ENCODE results near the gene PPP6C.

PPP6C gene

GRCh38 chr9:125153712-125154367 lies 35.8 kb downstream of the PPP6C start:
- Histone ChIP-seq H3K4me3 (ENCODE audit: low read length) (no peak overlapping the region), H3K36me3 (ENCODE audit: insufficient read depth, low read length) (peaks cover 31% of the 10 kb centered on the region), H3K27me3 (ENCODE audit: control insufficient read depth, insufficient read depth, low read length) (no peaks in the 10 kb centered on the region), H3K9me3 (replicated peaks; ENCODE audit: low read length) (no peaks in the 10 kb centered on the region), H3K4me2 (ENCODE audit: low read length) (no peak overlapping the region), H3K9ac (ENCODE audit: low read depth, low read length) (no peak overlapping the region), H3K4me1 (ENCODE audit: control insufficient read depth, insufficient read depth, low read length) (no peaks in the 10 kb centered on the region)

DNA sequence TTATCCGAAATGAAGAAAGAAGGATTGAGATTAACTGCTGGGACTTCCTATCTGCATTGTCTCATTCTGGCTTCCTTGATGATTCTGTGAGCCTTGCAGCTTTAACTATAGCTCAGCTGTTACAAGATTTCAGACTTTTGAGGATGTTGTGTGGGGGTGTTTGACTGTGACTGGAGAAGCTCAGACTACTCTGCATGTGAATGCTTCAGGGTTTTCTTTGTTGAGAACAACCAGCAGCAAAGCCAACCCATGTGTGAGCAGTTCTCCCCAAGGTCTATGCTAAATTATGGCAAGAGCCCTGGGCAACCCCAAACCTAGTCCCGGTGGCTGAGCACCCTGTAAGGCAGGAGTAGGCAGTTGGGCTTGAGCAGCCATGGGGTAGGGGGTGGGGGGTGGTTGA lies 37.9 kb downstream of the PPP6C start:
- Histone ChIP-seq H3K36me3 (ENCODE audit: insufficient read depth, low read length) (peaks cover 27% of the 10 kb centered on the region), H3K4me2 (ENCODE audit: low read length) (no peak overlapping the region)

GRCh38 chr9:125150349-125151245 lies 39.0 kb downstream of the PPP6C start:
- no peaks in the 10 kb centered on the region for H3K9me3 ChIP-seq (replicated peaks; ENCODE audit: low read length)
- H3K4me3 ChIP-seq (ENCODE audit: low read length): no peak overlapping the region
- H3K4me2 ChIP-seq (ENCODE audit: low read length): no peak overlapping the region
- no peaks in the 10 kb centered on the region for H3K27me3 ChIP-seq (ENCODE audit: control insufficient read depth, insufficient read depth, low read length)
- H3K36me3 ChIP-seq (ENCODE audit: insufficient read depth, low read length): peaks cover 27% of the 10 kb centered on the region
- no peaks in the 10 kb centered on the region for H3K4me1 ChIP-seq (ENCODE audit: control insufficient read depth, insufficient read depth, low read length)
- no peak overlapping the region for H3K9ac ChIP-seq (ENCODE audit: low read depth, low read length)

More for the DNA sequence above, 37.9 kb downstream of the PPP6C start:
- Histone ChIP-seq H3K4me3 (ENCODE audit: low read length) (no peak overlapping the region), H3K9me3 (replicated peaks; ENCODE audit: low read length) (no peaks in the 10 kb centered on the region), H3K4me1 (ENCODE audit: control insufficient read depth, insufficient read depth, low read length) (no peaks in the 10 kb centered on the region), H3K9ac (ENCODE audit: low read depth, low read length) (no peak overlapping the region), H3K27me3 (ENCODE audit: control insufficient read depth, insufficient read depth, low read length) (no peaks in the 10 kb centered on the region)

DNA sequence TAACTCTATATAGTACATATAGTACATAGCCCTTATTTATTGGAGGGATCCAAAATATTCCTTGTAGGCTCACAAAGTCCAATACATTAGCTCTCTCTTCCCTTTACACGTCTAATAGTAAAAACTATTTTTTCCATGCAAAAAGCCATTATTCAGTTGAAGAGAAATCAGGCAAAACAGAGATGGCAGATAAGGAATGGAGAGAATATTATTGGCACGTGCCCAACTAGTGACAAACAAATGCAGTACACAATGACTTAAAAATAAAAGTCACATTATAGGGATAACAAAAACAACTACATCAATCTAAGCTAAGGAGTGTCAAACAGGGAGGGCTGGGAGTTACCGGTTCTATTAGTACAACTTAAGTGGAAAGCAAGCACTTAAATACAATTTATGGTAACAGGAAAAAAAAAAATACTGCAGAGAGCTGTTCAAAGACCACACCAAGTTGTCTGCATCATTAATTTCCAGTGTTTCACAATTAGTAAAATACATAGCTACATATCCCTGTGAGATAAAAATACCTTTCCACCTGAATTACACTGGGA lies 42.1 kb downstream of the PPP6C start:
- H3K4me3 ChIP-seq (ENCODE audit: low read length): no peak overlapping the region
- no peaks in the 10 kb centered on the region for H3K9me3 ChIP-seq (replicated peaks; ENCODE audit: low read length)
- peaks cover 5% of the 10 kb centered on the region for H3K4me1 ChIP-seq (ENCODE audit: control insufficient read depth, insufficient read depth, low read length)
- H3K4me2 ChIP-seq (ENCODE audit: low read length): no peak overlapping the region
- no peak overlapping the region for H3K9ac ChIP-seq (ENCODE audit: low read depth, low read length)
- H3K27me3 ChIP-seq (ENCODE audit: control insufficient read depth, insufficient read depth, low read length): no peaks in the 10 kb centered on the region
- H3K36me3 ChIP-seq (ENCODE audit: insufficient read depth, low read length): peaks cover 20% of the 10 kb centered on the region

- Histone ChIP-seq H3K9ac (ENCODE audit: low read depth, low read length) (no peak overlapping the region), H3K36me3 (ENCODE audit: insufficient read depth, low read length) (peaks cover 15% of the 10 kb centered on the region), H3K4me2 (ENCODE audit: low read length) (no peak overlapping the region), H3K4me1 (ENCODE audit: control insufficient read depth, insufficient read depth, low read length) (peaks cover 9% of the 10 kb centered on the region), H3K4me3 (ENCODE audit: low read length) (no peak overlapping the region), H3K27me3 (ENCODE audit: control insufficient read depth, insufficient read depth, low read length) (no peaks in the 10 kb centered on the region), H3K9me3 (replicated peaks; ENCODE audit: low read length) (no peaks in the 10 kb centered on the region)
These were observed 43.4 kb downstream of the PPP6C start for GRCh38 chr9:125146247-125146646.

GRCh38 chr9:125145425-125145824 lies 44.2 kb downstream of the PPP6C start:
- Histone ChIP-seq H3K36me3 (ENCODE audit: insufficient read depth, low read length) (peaks cover 6% of the 10 kb centered on the region), H3K27me3 (ENCODE audit: control insufficient read depth, insufficient read depth, low read length) (no peaks in the 10 kb centered on the region), H3K4me1 (ENCODE audit: control insufficient read depth, insufficient read depth, low read length) (peaks cover 11% of the 10 kb centered on the region), H3K9ac (ENCODE audit: low read depth, low read length) (no peak overlapping the region), H3K4me2 (ENCODE audit: low read length) (no peak overlapping the region), H3K9me3 (replicated peaks; ENCODE audit: low read length) (no peaks in the 10 kb centered on the region), H3K4me3 (ENCODE audit: low read length) (no peak overlapping the region)

DNA sequence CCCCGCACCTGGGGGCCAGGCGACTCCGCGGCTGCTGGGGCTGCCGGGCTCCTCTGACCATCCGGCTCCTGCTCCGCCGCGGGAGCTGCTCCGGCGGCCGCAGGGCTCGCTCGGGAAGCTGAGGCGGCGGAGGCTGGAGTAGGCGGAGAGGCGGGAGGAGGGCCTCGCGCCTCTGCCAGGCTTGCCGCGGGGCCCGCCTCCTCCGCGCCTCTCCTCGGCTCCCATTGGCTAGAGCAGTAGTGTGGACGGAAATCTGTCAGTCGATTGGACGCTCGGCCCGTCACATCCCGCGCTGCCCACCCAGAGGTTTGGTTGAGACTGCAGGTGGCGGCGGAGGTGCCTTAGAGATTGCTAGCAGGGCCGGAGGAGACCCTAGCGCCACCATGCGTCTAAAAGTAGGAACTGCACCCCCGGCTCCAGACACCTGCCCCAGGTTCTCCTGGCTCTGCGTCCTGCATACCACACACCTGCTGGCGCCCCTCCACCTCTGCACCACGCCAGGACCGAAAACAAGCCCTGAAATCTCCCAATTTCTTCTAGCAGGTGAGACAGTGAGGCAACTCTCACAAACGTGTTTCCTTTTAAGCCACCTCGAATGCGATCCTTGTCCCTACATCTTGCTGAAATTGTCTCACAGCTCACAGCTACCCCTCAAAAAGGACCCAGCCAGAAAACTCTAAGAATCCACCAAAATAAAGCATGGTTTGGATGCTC lies 46.1 kb downstream of the PPP6C start, which contains the start of gene SCAI:
SCAI (minus strand) TSS at position 152 of the 714 bp plus-strand sequence; CDS start at position 61, 91 bp downstream.
- peak within 1 kb of the TSS; percentile 71 for H3K4me3 ChIP-seq (ENCODE audit: low read length)
- peak within 1 kb of the TSS; percentile 97 for H3K4me2 ChIP-seq (ENCODE audit: low read length)
- peaks cover 11% of the 10 kb centered on the region for H3K4me1 ChIP-seq (ENCODE audit: control insufficient read depth, insufficient read depth, low read length)
- no peaks in the 10 kb centered on the region for H3K9me3 ChIP-seq (replicated peaks; ENCODE audit: low read length)
- peak within 1 kb of the TSS; percentile 32 for H3K9ac ChIP-seq (ENCODE audit: low read depth, low read length)
- H3K27me3 ChIP-seq (ENCODE audit: control insufficient read depth, insufficient read depth, low read length): no peaks in the 10 kb centered on the region
- H3K36me3 ChIP-seq (ENCODE audit: insufficient read depth, low read length): no peaks in the 10 kb centered on the region

- peak overlapping the region; percentile 97 for H3K4me2 ChIP-seq (ENCODE audit: low read length)
- H3K9ac ChIP-seq (ENCODE audit: low read depth, low read length): peak overlapping the region; percentile 32
- no peaks in the 10 kb centered on the region for H3K9me3 ChIP-seq (replicated peaks; ENCODE audit: low read length)
- no peaks in the 10 kb centered on the region for H3K36me3 ChIP-seq (ENCODE audit: insufficient read depth, low read length)
- no peaks in the 10 kb centered on the region for H3K27me3 ChIP-seq (ENCODE audit: control insufficient read depth, insufficient read depth, low read length)
- peak overlapping the region; percentile 71 for H3K4me3 ChIP-seq (ENCODE audit: low read length)
- peaks cover 13% of the 10 kb centered on the region for H3K4me1 ChIP-seq (ENCODE audit: control insufficient read depth, insufficient read depth, low read length)
These were observed 46.8 kb downstream of the PPP6C start for GRCh38 chr9:125142560-125143376.

DNA sequence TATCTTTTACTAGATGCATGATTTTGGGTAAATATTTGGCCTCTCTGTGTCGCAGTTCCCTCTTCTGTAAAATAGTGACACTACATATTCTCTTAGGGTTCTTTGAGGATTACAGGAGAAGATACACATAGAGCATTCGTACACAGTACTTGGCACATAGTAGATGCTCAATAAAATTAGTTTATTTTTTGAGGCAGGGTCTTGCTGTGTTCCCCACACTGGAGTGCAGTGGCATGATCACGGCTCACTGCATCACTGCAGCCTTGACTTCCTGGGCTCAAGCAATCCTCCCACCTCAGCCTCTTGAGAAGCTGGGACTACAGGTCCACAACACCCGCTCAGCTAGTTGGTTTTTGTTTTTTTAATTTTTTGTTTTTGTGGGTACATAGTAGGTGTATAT lies 47.9 kb downstream of the PPP6C start:
- Histone ChIP-seq H3K4me3 (ENCODE audit: low read length) (no peak overlapping the region), H3K36me3 (ENCODE audit: insufficient read depth, low read length) (no peaks in the 10 kb centered on the region), H3K9me3 (replicated peaks; ENCODE audit: low read length) (no peaks in the 10 kb centered on the region), H3K27me3 (ENCODE audit: control insufficient read depth, insufficient read depth, low read length) (no peaks in the 10 kb centered on the region), H3K9ac (ENCODE audit: low read depth, low read length) (no peak overlapping the region), H3K4me2 (ENCODE audit: low read length) (no peak overlapping the region), H3K4me1 (ENCODE audit: control insufficient read depth, insufficient read depth, low read length) (peaks cover 23% of the 10 kb centered on the region)

- Histone ChIP-seq H3K36me3 (ENCODE audit: insufficient read depth, low read length) (no peaks in the 10 kb centered on the region), H3K9ac (ENCODE audit: low read depth, low read length) (no peak overlapping the region), H3K27me3 (ENCODE audit: control insufficient read depth, insufficient read depth, low read length) (no peaks in the 10 kb centered on the region), H3K9me3 (replicated peaks; ENCODE audit: low read length) (no peaks in the 10 kb centered on the region), H3K4me1 (ENCODE audit: control insufficient read depth, insufficient read depth, low read length) (peaks cover 27% of the 10 kb centered on the region), H3K4me3 (ENCODE audit: low read length) (no peak overlapping the region), H3K4me2 (ENCODE audit: low read length) (no peak overlapping the region)
These were observed 48.4 kb downstream of the PPP6C start for GRCh38 chr9:125141251-125141650.
